NCI-H524 treated with DMSO at 0.1 percent for 48 hours (cell line): ENCODE data around the gene ROBO2.

ENCODE experiments used
- DNase-seq: peaks from one replicate; lab custom pipeline; 2025; lab: John Stamatoyannopoulos, UW

Gene ROBO2

DNA sequence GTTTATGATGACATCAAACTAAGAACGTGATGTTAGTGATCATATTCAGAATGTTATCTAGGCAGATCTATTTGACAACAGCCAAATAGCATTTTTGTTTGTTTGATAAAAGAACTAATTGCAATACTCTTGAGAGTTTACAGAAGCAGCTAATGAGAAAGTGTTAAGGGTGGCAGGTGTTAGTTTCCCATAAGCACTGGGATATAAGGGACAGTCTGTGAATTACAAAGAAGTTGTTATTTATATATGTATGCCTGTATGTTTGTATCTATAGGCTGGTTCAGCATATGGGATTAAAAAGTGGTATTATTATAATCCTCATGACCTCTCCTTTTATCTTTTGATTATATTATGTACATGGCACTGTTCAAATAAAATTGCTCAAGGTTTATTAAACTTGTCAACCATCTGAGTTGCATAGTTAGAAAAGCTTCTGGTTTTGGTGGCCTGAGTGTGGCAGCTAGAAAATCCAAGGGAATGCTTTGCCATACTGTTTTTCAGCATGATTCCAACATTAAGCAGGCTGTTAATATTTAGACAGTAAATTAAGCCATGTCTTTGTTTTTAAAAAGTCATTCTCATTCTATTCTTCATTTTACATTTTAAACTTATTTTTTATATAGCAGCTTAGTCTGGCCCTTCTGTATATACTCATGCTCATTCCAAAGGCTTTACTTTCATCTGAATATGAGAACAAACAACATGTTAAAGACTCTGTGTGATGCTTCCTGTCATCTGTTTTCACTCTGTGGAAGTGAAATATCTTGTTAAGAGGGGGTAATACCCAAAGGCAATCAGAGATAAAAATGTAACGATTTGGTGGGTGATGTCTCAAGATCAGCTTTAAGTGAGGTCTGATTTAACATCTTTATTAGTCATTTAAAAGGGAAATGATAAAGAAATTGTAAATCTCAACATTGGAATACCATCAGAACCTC is 13.1 kb downstream of the ROBO2 start:
- no peak for DNase-seq

- no peak for DNase-seq
Measured at GRCh38 chr3:77053795-77054194, 13.9 kb downstream of the ROBO2 start.

DNA sequence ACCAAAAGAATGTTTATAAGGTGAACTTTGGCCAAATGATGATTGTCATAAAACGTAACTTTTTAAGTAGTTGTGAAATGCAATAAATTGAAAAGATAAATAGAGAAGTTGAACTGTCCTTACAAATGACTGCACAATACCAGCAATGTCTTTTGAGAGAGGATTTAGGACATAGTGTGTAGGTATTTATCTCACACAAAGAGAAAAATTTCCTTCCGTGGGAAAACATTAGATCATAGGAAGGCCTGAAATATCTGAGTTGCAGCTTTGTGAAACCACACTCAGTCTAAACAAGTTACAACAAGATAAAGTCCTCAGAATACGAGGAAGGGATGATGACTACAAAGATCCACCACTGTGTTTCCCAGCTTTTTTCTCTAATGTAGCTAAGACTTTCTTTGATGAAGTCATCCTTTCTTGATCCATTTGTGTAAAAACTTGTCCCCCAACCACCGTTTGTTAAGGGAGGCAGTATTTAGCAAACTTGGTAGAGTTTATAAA is 16.0 kb downstream of the ROBO2 start:
- no peak for DNase-seq

- no peak for DNase-seq
Measured at GRCh38 chr3:77059354-77059753, 19.5 kb downstream of the ROBO2 start.

DNA sequence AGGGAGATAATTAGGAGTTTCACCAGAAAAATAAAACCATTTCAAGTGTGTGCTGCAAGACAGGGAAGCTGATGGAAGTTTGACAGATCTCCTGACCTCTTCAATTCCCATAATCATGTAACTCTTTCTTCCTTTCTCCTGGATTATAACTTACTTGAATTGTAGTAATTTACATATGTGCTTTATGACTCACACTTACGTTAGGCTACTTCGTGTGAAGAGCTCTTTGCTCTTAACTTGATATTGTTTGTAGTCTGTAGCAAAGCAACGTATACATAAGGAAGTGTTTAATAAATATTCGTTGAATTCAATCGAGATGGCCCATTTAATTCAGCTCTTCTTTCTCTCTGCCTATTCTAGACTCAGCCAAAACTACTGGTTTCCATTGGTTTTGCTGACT is 23.5 kb downstream of the ROBO2 start:
- DNase-seq = no peak

DNA sequence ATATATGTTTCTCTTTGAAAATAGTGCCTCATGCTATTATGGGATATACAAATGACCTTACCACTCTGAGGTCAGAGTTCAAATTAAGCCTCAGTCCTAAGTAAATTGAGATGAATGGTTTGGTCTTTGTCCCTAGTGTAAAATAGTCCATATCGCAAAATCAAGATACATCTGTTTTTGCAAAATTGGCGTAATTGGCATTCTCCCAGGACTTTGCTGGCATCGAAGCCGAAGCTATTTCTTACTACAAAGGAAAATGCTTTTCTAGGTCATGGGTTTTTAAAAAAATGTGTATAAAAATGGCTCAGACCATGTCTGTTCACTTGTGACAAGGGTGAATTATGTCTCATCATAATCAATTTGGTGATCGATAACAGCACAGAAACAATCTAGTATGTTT is 25.9 kb downstream of the ROBO2 start:
- no peak for DNase-seq

DNA sequence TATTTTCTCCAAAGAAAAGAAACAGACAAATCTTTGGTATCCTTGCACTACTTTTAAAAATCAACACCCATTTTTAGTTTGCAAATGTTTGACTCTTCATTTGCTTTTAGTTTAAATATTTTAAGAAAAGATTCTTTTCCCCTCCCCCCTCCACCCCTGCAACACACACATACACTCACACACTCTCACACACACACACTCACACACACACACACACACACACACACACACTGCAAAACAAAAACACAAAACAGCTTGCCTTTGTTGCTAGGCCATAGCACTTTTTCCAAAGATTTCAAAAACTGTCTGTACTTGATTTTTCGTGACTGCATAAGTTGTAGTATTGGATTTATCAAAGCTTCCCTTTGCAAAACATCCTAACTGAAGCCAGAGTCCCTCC is 26.9 kb downstream of the ROBO2 start:
- no peak for DNase-seq

GRCh38 chr3:77068808-77069207 is 28.9 kb downstream of the ROBO2 start:
- no peak for DNase-seq

DNA sequence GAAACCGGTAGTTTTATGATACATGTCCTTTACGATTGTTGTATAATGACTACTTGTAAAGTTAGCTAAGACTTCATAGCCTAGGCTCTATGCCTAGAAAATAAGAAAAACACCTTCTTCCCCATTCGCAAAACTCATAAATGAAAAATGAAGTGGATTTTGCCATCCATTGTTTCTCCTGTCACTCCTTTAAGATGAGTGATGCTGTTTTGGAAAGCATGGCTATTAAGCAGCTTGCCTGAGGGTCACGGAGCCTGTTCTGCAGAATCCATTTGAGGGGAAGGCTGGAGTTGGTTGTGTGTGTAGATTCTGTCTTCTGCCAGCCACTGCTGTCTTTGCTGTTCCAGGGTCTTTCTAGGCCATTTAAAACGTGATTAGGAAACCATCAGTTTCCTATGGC is 31.5 kb downstream of the ROBO2 start:
- DNase-seq = no peak

DNA sequence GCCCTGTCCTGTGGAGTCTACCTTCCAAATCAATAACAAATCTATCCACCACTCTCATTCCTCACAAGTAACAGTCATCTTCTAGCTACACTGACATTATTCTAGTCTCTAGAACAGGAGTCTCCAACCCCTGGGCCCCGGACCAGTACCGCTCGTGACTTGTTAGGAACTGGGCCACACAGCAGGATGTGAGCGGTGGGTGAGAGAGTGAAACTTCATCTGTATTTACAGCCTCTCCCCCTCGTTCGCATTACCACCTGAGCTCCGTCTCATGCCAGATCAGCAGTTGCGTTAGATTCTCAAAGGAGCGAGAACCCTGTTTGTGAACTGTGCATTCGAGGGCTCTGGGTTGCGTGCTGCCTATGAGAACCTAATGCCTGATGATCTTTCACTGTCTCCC is 31.9 kb downstream of the ROBO2 start:
- DNase-seq = no peak

DNA sequence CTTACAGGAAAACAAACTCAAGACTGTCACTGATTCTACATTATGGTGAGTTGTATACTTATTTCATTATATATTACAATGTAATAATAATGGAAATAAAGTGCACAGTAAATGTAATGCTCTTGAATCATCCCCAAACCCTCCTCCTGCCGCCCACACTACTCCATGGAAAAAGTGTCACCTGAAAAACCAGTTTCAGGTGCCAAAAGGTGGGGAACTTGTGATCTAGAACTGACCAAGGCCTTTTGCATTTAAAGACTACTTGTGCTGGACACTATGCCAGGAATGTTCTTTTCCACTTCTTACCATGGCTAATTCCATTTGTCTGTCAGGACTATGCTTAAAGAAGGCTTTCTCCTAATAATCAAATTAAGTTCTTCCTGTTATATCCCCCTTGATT is 32.3 kb downstream of the ROBO2 start:
- DNase-seq = no peak

DNA sequence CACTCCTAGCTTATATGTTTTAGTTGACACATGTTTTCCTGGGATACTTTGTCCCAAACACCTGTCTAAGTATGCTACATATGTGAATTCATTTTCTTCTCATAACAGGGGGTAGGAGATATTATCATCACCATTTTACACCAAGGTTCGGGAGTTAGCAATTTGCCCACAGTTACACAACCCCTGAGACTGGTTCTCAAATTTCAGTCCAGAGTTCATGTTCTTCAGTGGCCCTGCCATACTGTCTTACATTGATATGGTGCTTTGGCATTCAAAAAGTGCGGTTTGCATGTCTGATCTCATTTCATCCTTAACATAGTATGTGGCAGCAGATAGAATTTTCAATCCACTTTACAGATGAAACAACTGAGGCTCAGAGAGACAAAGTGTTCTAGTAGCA is 38.4 kb downstream of the ROBO2 start:
- no peak for DNase-seq

DNA sequence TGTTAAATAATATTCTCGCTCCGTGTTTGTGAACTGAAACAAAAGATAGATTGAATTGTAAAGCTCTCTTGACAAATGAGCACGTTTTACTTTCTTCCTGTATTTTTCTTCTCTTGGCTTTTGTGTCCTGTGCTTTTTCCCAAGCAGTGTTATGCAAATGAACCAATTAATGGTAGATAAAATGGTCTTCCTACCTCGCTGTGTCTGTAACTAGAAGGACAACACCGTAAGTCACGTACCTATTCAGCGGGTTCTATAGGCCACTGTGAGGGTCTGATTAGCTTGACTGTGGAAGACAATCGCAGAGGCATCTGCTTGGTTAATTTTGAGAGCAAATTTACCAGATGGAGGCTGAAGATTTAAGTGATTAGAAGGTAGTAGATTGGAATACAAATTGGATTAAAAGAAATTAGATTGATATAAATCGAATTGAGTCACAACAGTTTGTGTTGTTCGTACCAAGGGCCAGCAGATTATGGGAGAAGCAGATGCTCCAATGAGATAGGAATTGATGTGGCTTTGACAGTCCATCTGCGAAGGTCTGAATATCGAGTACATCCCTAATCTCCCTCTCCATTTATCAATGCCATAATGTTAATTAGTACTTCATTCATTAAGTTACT is 40.2 kb downstream of the ROBO2 start:
- peak; percentile 98 for DNase-seq

DNA sequence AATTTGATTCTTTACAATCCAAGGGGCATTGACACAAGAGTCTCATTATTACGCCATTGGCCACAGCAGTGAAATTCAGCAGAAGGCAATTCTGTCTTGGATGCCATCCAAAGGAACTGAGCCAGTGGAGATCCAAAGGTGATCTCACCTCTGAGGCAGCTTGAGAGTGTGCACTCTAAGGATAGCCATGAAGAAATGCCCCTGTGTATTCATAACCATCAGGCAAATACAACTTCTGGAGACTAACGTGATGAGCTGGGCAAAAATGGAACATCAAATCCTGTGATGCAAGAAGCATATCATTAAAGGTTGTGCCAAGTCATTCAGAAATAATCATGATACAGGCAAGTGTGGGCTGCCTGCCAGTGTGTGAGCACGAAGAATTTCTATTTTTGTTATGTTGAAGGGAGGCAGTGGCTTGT is 41.4 kb downstream of the ROBO2 start:
- DNase-seq = no peak

- DNase-seq = no peak
Measured at GRCh38 chr3:77084511-77084910, 44.6 kb downstream of the ROBO2 start.

DNA sequence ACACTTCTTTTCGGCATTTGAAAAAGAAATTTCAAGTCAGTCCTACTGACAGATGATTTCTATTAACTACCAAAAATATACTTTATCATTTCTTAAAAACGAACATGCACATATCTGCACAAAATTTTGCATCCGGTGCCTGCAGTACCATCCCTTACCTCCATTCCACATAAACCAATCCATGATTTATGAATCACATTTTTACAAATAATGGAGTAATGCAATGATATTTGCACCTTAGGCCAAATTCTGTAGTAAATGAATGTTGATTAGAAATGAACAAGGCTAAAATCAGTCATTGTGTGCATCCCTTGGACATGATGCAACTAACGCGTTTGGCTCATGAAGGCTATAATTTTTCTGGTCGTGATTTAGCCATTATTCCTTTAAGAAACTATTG is 46.5 kb downstream of the ROBO2 start:
- DNase-seq = no peak

DNA sequence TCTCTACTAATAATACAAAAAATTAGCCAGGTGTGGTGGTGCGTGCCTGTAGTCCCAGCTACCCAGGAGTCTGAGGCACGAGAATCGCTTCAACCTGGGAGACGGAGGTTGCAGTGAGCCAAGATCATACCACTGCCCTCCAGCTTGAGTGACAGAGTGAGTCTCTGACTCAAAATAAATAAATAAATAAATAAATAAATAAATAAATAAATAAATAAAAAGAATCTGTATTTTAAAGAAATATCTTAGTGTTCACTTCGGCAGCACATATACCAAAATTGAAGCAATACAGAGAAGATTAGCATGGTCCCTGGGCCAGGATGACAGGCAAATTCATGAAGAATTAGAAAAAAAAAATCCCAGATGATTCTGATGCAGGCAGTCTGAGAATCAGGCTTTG is 51.9 kb downstream of the ROBO2 start:
- no peak for DNase-seq

DNA sequence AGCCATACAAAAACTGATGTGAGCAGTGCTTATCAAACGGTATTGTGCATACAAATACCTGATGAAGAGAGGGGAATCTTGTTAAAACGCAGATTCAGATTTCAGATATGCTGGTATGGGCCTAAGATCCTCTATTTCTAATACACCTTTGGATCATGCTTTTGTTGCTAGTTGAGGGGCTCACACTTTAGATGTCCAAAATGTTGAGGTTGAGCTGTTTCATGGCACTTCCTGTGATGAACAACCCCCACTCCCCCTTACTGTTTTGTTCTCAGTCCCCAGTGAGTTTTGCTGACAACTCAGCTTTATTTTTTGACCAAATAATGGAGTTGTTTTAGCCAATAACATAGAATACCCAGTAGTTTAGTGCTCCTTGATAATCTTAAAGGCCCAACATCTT is 53.2 kb downstream of the ROBO2 start:
- no peak for DNase-seq

GRCh38 chr3:77096145-77096544 is 56.2 kb downstream of the ROBO2 start:
- DNase-seq = no peak

DNA sequence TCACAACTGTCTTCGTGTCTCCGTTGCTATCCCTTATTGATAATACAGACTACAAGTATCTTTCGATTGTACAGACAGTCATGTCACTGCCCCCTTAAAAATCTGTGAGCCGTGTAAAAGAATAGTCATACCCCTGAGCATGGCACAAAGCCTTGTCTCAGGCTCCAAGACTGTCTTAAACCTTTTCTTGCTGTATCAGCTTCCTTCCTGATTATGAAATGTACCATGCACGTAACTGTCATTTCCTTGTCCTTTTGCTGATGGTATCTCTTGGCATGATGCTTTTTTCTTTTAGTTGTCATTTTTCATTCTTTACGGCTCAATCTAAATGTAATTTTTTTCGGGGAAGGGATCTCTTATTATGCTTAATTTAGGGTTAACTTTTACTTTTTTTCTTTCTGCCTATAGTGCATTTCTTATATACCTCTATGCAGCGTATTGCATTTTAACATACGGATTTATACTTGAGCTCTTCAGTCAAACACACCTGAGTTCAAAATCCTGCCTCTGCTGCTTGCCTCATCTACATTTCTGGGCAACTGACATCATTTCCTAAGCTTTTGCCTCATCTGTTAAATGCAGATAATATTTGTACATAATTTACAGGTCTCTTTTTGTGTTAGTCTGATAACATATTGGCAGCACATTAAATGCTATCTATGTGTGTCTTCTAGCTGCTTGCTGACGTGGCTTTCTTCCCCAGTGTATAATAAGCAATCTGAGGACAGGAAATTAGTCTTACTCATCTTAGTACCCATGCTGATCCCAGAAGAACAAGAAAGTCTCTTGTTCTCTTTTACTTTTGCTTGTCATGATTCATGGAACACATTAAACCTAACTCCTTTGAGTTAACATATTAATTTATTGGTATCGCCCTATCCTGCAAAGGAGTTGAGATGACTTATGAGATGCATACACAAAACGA is 57.3 kb downstream of the ROBO2 start:
- no peak for DNase-seq

- DNase-seq = peak; percentile 51
Measured at GRCh38 chr3:77102951-77103769, 63.3 kb downstream of the ROBO2 start.
